Progenitor cell of endocrine pancreas (in vitro differentiated cells): ENCODE measurements around the gene ANKHD1. TPM values are rescaled to one million over a fixed set of nuclear protein-coding genes. Genes with fewer than 3 reads are reported as not detected.

ENCODE experiments used
- DNase-seq: peaks from one replicate; pipeline ENCODE4 v3.0.0; 2021; ENCODE audit warnings: low spot score; ENCODE audit not compliant: unreplicated experiment
- H3K27ac Mint-ChIP-seq: 2 replicates; pipeline ENCODE4 v1.8.0; 2021; ENCODE audit warnings: mild to moderate bottlenecking, moderate library complexity, mixed read lengths
- H3K27me3 Mint-ChIP-seq: 2 replicates; pipeline ENCODE4 v1.8.0; 2021; ENCODE audit warnings: mixed read lengths
- H3K36me3 Mint-ChIP-seq: 2 replicates; pipeline ENCODE4 v1.8.0; 2022; ENCODE audit warnings: mixed read lengths; ENCODE audit not compliant: insufficient read depth
- H3K4me1 Mint-ChIP-seq: 2 replicates; pipeline ENCODE4 v1.8.0; 2021; ENCODE audit warnings: low read depth, mixed read lengths
- H3K4me3 Mint-ChIP-seq: 2 replicates; pipeline ENCODE4 v1.8.0; 2021; ENCODE audit warnings: low read depth, mild to moderate bottlenecking, moderate library complexity, mixed read lengths
- H3K9me3 Mint-ChIP-seq: 2 replicates; pipeline ENCODE4 v1.8.0; 2021; ENCODE audit warnings: low read depth, mixed read lengths
- CTCF ChIP-seq: fragments of 200-600 bp; sonication (generic); IDR thresholded peaks from one replicate; pipeline ENCODE4 v1.5.0; 2021; ENCODE audit warnings: antibody characterized with exemption, mild to moderate bottlenecking; ENCODE audit not compliant: unreplicated experiment
- microRNA-seq: library from miRNA; unstranded; fragments of <30 nt; microRNA quantifications from one replicate; pipeline ENCODE4 v1.1.0, GENCODE V29; 2020; ENCODE audit warnings: borderline number of aligned reads; ENCODE audit not compliant: unreplicated experiment
- total RNA-seq: library from RNA; stranded (reverse); gene quantifications from 2 replicates; pipeline ENCODE4 v1.2.1, GENCODE V29; 2021

ANKHD1 gene
- total RNA-seq, 1 donor from 2014 or later: 115 TPM

GRCh38 chr5:140587495-140587894, 185.9 kb downstream of the ANKHD1 start:
- no peak for TF ChIP-seq CTCF
- Mint-ChIP-seq H3K4me1 (no peaks in the 10 kb centered on the region), H3K36me3 (no peaks in the 10 kb centered on the region), H3K9me3 (peaks cover 8% of the 10 kb centered on the region), H3K27ac (no peak overlapping the region), H3K4me3 (no peak overlapping the region), H3K27me3 (no peaks in the 10 kb centered on the region)
- DNase-seq: no peak

- no peak for DNase-seq
- H3K27me3 Mint-ChIP-seq: no peaks in the 10 kb centered on the region
- H3K4me3 Mint-ChIP-seq: no peak overlapping the region
- H3K9me3 Mint-ChIP-seq: peaks cover 5% of the 10 kb centered on the region
- no peaks in the 10 kb centered on the region for H3K36me3 Mint-ChIP-seq
- H3K27ac Mint-ChIP-seq: no peak overlapping the region
- H3K4me1 Mint-ChIP-seq: no peaks in the 10 kb centered on the region
- TF ChIP-seq CTCF: no peak
Measured at GRCh38 chr5:140588311-140589070, 186.9 kb downstream of the ANKHD1 start.

Small RNA genes within 50 kb of the gene (microRNA-seq; reads per million reads assigned to microRNA genes)
- not detected for gene MIR6831

Other genes with a start within 250 kb of the ANKHD1 start
- gene CYSTM1, start 226.6 kb upstream of the ANKHD1 start, total RNA-seq: 28.1 and 30.9 TPM in 2 replicates
- gene PFDN1, start 98.7 kb upstream of the ANKHD1 start, total RNA-seq: 63.4 and 65.1 TPM in 2 replicates
- gene HBEGF, start 55.2 kb upstream of the ANKHD1 start, total RNA-seq: 0.84 and 1.3 TPM in 2 replicates
- 0.31 and 0.58 TPM in 2 replicates for gene SLC4A9, start 41.6 kb upstream of the ANKHD1 start, total RNA-seq
- 6.1 and 6.7 TPM in 2 replicates for gene EIF4EBP3, start 145.8 kb downstream of the ANKHD1 start, total RNA-seq
- gene SRA1, start 155.6 kb downstream of the ANKHD1 start, total RNA-seq: 31.8 and 34.6 TPM in 2 replicates
- gene APBB3, start 162.8 kb downstream of the ANKHD1 start, total RNA-seq: 47.8 and 53.6 TPM in 2 replicates
- 67.3 and 69.2 TPM in 2 replicates for gene SLC35A4, start 163.0 kb downstream of the ANKHD1 start, total RNA-seq
- 0.36 TPM in 1 of 2 replicates, not detected in the other for gene CD14, start 231.3 kb downstream of the ANKHD1 start, total RNA-seq
- 25.9 and 27.5 TPM in 2 replicates for gene TMCO6, start 237.6 kb downstream of the ANKHD1 start, total RNA-seq
- 62.4 and 63.9 TPM in 2 replicates for gene NDUFA2, start 245.8 kb downstream of the ANKHD1 start, total RNA-seq
- gene IK, start 246.0 kb downstream of the ANKHD1 start, total RNA-seq: 76.1 and 85.2 TPM in 2 replicates